Bone marrow (tissue), 2 donors: ENCODE measurements around the gene LTBP2.

Experiments
- DNase-seq, 2 donors: peaks; one replicate each; lab custom pipeline; 2025; lab: John Stamatoyannopoulos, UW

The LTBP2 gene

DNA sequence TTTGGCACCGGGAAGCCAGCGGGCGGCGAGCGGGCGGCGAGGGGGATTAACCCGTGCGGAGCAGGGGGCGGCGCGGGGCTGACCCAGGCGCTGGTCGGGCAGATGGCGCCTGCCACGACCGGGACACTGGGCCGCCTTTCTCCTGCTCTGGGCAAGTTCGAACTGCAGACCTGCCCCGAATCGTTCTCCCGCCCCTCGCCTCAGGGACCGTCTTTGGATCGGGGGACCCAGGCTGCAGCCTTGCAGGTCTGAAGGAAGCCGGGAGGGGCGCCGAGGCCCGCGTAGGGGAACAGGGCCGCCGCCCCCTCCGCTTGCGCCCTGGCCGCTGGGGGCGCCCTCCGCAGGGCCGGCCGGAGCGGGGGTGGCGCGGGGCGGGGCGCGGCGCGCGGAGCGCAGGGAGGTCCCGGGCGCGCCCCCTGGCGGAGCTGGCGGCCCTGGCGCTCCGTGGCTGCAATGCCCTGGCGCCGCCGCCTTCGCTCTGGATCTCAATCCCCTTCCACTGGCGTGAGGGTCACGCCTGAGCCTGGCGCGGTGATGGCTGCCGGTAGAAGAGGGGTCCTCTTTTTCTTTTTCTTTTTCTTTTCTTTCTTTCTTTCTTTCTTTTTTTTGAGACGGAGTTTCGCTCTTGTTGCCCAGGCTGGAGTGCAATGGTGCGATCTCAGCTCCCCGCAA lies 449 bp upstream of the LTBP2 start:
- DNase-seq: peak; percentile 38 to 48

GRCh38 chr14:74610866-74611649 lies 979 bp downstream of the LTBP2 start:
- DNase-seq: no peak

DNA sequence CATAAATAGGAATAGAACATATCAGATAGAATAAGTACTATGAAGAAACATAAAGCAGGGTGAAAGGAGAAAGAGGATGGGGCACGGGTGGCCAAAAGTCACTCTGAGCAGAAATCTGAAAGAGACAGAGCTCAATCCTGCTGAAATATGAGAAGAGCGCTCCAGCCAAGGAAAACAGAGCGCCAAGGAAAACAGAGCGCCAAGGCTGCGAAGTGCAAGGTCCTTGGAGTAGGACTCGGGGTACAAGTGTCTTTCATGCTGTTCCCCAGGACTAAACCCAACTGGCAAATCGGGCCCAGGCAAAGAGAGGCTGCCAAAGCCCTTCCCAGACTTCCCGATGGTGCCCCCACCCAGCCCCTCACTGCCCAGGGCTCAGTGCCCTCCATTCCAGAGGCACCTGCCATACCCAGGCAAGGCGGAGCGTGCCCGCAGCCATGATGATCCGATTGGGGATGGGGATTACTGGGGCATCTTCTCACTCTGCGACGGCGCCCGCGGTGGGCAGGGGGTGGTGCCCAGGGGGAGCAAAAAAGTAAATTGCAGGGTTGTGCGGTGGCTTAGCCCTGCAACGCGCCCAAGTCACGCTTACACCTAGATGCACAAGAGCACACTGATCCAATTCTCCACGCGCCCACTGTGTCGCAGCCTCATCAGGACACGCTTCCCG lies 1.7 kb downstream of the LTBP2 start:
- no peak for DNase-seq

GRCh38 chr14:74609721-74610120 lies 2.3 kb downstream of the LTBP2 start:
- DNase-seq: no peak

DNA sequence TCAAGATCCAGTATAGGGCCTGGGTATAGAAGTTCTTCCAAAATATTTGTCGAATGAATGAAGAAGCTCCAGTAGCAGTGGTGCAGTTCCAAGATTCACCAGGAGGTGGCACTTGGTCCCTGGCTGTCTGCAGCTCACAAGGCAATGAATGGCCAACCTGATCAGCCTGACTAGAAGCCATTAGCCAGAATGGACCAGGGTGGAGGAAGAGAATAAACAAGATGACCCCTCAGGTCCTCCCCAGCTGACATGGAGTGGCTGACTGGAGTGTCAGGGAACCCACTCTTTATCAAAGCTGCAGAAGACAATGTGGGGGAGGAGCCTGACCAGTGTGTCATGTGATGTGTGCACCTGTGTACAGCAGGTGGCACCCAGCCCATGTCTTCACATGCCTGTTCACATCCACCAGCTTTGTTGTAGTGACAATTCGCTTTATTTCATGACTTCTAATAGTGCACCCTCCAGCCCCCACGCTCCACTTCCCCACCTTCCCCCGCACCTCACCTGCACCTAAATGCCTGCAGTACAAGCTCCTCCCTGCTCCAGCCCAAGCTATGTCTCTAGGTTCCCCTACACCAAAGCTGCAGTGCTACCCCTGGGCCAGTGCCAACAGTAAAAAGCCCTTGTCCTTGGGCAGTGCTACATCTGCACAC lies 3.0 kb downstream of the LTBP2 start:
- peak; percentile 57 to 83 for DNase-seq

DNA sequence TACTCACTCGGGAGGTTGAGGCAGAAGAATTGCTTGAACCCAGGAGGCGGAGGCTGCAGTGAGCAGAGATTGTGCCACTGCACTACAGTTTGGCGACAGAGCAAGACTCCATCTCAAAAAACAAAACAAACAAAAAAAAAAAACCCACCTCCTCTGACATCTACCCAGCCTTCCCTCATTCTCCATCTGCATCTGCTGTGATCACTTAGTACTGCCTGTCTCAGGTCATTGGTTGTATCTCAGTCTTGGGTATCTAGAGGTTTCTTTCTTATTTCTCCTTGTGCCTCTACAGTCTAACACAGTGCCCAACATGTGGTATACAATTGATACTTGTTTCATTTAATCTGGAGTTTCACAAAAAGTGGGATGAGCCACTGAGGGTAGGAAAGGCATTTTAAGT lies 5.3 kb downstream of the LTBP2 start:
- DNase-seq: no peak

GRCh38 chr14:74605531-74606223 lies 6.4 kb downstream of the LTBP2 start:
- DNase-seq: no peak

GRCh38 chr14:74604911-74605310 lies 7.1 kb downstream of the LTBP2 start:
- no peak for DNase-seq

GRCh38 chr14:74604157-74604556 lies 7.9 kb downstream of the LTBP2 start:
- no peak for DNase-seq

GRCh38 chr14:74601982-74602381 lies 10.1 kb downstream of the LTBP2 start:
- DNase-seq: no peak

DNA sequence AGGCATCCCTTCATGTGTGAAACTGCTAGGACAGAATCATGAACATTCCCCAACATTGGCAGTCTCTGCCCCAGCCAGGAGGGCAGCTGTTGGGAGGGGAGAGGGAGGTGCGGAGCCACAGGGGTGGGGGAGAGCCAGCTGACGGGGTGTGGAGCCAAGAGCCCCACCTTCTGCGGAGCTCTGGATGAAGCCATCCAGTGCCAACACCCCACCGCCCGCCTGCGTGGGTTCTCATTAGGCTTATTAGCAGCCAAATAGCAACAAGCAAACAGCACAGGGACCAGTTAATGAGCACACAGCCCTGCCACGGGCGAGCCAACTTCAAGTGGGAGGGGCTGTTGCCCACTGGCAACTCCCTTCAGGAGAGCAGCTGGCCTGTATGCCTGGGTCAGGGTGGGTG lies 12.1 kb downstream of the LTBP2 start:
- no peak for DNase-seq

DNA sequence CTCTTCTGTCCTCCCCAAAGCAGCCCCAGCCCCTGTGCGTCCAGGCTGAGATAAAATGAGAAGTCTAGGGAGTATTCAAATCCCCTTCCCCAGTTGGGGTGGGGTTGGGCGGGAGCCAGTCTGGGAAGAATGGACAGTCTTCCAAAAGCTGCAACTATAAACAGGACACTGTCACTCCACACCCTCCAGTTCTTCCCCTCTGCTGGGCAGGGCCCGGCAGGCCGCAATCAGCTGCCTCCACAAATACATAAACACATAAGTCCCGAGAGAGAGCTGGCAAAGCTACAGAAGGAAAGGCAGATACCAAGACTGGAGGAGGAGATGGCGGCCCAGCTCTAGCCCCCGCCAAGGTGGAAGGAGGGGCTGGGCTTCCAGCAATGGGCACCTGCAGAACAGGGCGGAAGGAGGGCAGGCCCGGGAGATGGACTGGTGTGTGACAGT lies 12.7 kb downstream of the LTBP2 start:
- no peak for DNase-seq

GRCh38 chr14:74596741-74597450 lies 15.1 kb downstream of the LTBP2 start:
- no peak for DNase-seq

DNA sequence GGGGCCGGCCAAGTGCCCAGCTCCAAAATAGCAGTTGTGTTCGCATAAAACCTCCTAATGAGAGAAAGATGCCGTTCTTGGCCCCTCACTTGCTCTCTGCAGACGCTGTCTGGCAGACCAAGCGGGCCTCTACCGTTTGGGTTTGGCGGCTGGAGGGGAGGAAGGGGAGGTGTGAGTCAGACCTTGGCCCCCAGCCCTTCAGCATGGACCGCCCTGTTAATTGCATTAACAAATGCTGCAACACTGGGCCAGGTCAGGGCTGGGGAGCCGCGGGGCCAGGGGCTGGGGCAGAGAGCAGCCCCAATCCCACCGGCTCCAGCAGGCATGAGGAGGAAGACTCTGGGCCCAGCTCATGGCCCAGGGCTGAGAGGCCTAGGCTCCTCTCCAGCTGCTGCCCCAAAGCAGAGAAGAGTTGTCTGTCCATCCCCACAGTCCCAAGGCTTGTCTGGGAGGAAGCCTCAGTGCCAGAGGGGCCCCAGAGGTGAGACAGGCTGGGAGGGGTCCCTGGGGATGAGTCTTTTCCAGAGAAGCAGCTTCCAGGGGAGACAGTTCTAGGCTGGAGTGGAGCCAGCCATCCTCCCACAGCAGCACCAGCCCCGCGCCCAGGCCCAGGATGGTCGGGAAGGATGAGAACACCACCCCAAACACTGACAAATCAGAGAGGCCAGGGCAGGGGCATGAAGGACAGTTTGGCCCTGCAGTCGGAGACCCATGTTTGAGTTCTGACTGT lies 16.9 kb downstream of the LTBP2 start:
- no peak for DNase-seq

DNA sequence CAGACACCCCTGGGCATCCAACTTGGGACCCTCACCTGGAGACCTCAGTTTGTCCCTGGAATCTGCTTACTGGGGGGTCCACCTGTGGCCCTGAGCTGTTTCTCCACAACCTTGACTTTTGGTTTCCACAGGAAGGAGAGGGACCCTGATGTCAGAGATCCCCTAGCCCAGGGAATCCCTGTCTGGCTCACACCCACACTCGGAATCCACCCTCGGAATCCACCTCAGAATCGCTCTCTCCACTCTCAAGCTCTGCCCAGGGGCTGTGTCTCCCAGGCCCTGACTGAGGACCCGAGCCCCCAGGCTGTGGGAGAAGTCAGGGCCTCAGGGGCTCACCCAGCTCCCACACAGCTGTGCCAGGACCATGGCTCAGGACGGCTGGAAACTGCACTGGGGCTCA lies 17.4 kb downstream of the LTBP2 start:
- no peak for DNase-seq

- no peak for DNase-seq
Observed at GRCh38 chr14:74594029-74594428, 18.0 kb downstream of the LTBP2 start.

- no peak for DNase-seq
Observed at GRCh38 chr14:74593241-74593953, 18.6 kb downstream of the LTBP2 start.

DNA sequence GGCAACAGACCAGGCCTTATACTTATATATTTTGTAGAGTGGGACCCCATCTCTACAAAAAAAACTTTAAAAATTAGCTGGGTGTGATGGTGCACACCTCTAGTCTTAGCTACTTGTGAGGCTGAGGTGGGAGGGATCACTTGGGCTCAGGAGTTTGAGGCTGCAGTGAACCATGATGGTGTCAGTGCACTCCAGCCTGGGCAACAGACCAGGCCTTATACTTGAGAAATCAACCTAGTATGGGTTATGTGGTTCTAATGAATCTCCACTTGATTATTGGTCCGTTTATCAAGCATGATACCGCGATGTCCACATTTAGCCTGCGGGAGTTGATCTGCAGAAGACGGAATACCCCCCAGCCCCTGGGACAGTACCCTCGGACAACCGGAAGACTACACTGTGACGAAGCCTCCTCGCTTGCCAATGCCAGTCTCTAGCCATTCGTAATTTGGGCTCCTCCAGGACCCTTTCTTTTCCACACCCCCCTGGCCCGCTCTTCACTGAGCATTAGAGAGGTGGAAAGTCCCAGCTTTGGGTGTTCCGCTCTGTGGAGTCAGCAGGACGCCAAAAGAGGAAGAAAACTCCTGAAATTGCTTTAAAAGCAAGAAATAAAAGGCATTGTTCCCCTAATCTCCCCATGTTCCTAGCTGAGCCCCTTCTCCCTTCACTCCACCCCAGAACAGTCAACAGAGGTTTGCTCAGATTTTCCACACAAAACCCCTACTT lies 19.4 kb downstream of the LTBP2 start:
- no peak for DNase-seq

DNA sequence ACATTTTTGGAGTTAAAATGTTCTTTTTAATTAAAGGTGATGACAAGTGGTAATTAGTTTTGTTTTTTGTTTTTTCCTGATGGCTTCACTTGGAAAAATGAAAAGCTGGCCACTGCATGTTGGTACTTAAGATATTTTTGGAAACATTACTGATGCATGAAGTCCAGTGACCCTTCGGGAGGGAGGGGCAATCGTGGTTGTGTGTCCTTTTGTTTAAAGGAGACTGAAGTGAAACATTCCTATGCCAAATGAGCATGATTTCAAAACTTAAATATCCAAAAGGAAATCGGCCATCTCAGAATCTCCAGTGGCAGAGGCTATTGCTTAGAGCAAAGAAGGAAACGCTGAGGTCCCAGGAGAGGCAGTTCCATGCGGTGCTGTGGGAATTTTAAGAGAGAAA lies 20.1 kb downstream of the LTBP2 start:
- DNase-seq: no peak
